ENCODE data around the gene SLAMF9.

The SLAMF9 gene

GRCh38 chr1:159974350-159974965 is 20.4 kb upstream of the SLAMF9 start:
- DNase-seq: no peak

- DNase-seq: no peak
These were observed 19.4 kb upstream of the SLAMF9 start for GRCh38 chr1:159973350-159973940.

- no peak for DNase-seq
These were observed 18.6 kb upstream of the SLAMF9 start for GRCh38 chr1:159972443-159973205.

GRCh38 chr1:159970932-159971342 is 16.9 kb upstream of the SLAMF9 start:
- DNase-seq: no peak

GRCh38 chr1:159968901-159969300 is 14.9 kb upstream of the SLAMF9 start:
- no peak for DNase-seq

GRCh38 chr1:159965263-159965662 is 11.2 kb upstream of the SLAMF9 start:
- DNase-seq: no peak

- no peak for DNase-seq
These were observed 10.1 kb upstream of the SLAMF9 start for GRCh38 chr1:159964144-159964543.

GRCh38 chr1:159962176-159962575 is 8.1 kb upstream of the SLAMF9 start:
- DNase-seq: no peak

GRCh38 chr1:159961636-159962035 is 7.6 kb upstream of the SLAMF9 start:
- no peak for DNase-seq

- DNase-seq: no peak
These were observed 6.8 kb upstream of the SLAMF9 start for GRCh38 chr1:159960721-159961381.

- no peak for DNase-seq
These were observed 5.4 kb upstream of the SLAMF9 start for GRCh38 chr1:159959451-159959850.

- no peak for DNase-seq
These were observed 4.8 kb upstream of the SLAMF9 start for GRCh38 chr1:159958719-159959380.

GRCh38 chr1:159957824-159958268 is 3.8 kb upstream of the SLAMF9 start:
- no peak for DNase-seq

GRCh38 chr1:159955456-159955855 is 1.4 kb upstream of the SLAMF9 start:
- DNase-seq: no peak

GRCh38 chr1:159952932-159953331 is 1.1 kb downstream of the SLAMF9 start:
- DNase-seq: no peak

- DNase-seq: no peak
These were observed 2.5 kb downstream of the SLAMF9 start for GRCh38 chr1:159951551-159951950.

GRCh38 chr1:159951016-159951415 is 3.0 kb downstream of the SLAMF9 start:
- DNase-seq: no peak

GRCh38 chr1:159949981-159950381 is 4.1 kb downstream of the SLAMF9 start:
- no peak for DNase-seq

GRCh38 chr1:159949123-159949522 is 4.9 kb downstream of the SLAMF9 start:
- no peak for DNase-seq

- no peak for DNase-seq
These were observed 6.1 kb downstream of the SLAMF9 start for GRCh38 chr1:159947942-159948341.

GRCh38 chr1:159946242-159947187 is 7.5 kb downstream of the SLAMF9 start:
- no peak for DNase-seq
